Uterus (tissue), 4 donors: ENCODE data around the gene PES1. TPM values are rescaled to one million over a fixed set of nuclear protein-coding genes. Genes with fewer than 3 reads are reported as not detected.

Experiments used
- DNase-seq, 2 donors: peaks; one replicate each; pipeline ENCODE4 v3.0.0-alpha.2; 2019 to 2020
- H3K27ac ChIP-seq, 2 donors: fragments of 200-600 bp; sonication (generic); 1 replicate in 1 of 2; 2 replicates in 1 of 2; pipeline ENCODE4 v1.5.1; 2016 to 2018
- H3K27me3 ChIP-seq, 2 donors: fragments of 200-600 bp; sonication (generic); one replicate each; pipeline ENCODE4 v1.5.1; 2018 to 2019; ENCODE audit warnings: control low read depth in 1 of 2
- H3K36me3 ChIP-seq, 2 donors: fragments of 200-600 bp; sonication (generic); one replicate each; pipeline ENCODE4 v1.5.1; 2019; ENCODE audit warnings: control low read depth in 1 of 2
- H3K4me1 ChIP-seq, 2 donors: fragments of 200-600 bp; sonication (generic); one replicate each; pipeline ENCODE4 v1.5.1; 2018 to 2019; ENCODE audit warnings: control low read depth in 1 of 2
- H3K4me3 ChIP-seq, 2 donors: fragments of 200-600 bp; sonication (generic); 1 replicate in 1 of 2; 2 replicates in 1 of 2; pipeline ENCODE4 v1.5.1; 2018 to 2019; ENCODE audit warnings: mild to moderate bottlenecking in 1 of 2
- H3K9me3 ChIP-seq, 2 donors: fragments of 200-600 bp; sonication (generic); one replicate each; pipeline ENCODE4 v1.5.1; 2019; ENCODE audit warnings: control low read depth in 1 of 2
- POLR2A ChIP-seq, 2 donors: fragments of 450-650 bp; IDR thresholded peaks; one replicate each; pipeline ENCODE4 v1.6.1; 2016; ENCODE audit warnings: antibody characterized with exemption in 2 of 2, mild to moderate bottlenecking in 1 of 2, moderate library complexity in 1 of 2
- intact Hi-C: fragments of 100-400 bp; cut with DNase I; formaldehyde crosslinking; loops from one replicate; pipeline ENCODE4 v1.15.1; 2023; ENCODE audit warnings: low total_unique reads
- total RNA-seq, 4 donors: library from RNA; depleted of rRNA in 3 of 4; stranded (reverse); fragments of >200 nt in 3 of 4; gene quantifications; one replicate each; pipeline versions ENCODE4 v1.1.0 to v1.2.4, GENCODE V29; 2014 to 2023
- TF ChIP-seq, protein P1 (sequence below), 4 experiments: fragments of 200-600 bp in 2 of 4; fragments of 450-650 bp in 2 of 4; sonication (generic) in 2 of 4; IDR thresholded peaks; one replicate each; pipeline ENCODE4 v1.5.1; 2016 to 2019; ENCODE audit warnings: antibody characterized with exemption in 4 of 4, mild to moderate bottlenecking in 2 of 4, moderate library complexity in 1 of 4
- donor health status: DM: yes; HTN: yes; CAD: no.

Gene PES1
- total RNA-seq, 4 donors from 2014 or later, result 13.5 to 67.5 (median 44.9) TPM

DNA sequence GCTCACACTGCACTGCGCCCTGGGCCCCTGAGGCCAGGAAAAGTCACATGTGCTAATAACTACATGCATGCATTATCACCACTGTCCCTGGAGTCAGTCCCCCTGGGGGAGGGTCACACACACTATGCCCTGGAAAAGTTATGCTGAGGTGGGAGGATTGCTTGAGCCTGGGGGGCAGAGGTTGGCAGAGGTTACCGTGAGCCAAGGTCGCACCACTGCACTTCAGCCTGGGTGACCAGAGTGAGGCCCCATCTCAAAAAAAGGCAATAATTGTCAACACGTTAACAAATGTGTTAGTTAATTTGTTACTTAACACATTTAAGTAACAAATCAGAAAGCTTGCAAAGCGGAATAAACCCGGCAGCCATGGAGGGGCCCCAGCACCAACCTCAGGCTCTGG, 31.8 kb downstream of the PES1 start:
- intact Hi-C loops, result no loop called here
- no peak overlapping the region for H3K27ac ChIP-seq
- no peak for DNase-seq

DNA sequence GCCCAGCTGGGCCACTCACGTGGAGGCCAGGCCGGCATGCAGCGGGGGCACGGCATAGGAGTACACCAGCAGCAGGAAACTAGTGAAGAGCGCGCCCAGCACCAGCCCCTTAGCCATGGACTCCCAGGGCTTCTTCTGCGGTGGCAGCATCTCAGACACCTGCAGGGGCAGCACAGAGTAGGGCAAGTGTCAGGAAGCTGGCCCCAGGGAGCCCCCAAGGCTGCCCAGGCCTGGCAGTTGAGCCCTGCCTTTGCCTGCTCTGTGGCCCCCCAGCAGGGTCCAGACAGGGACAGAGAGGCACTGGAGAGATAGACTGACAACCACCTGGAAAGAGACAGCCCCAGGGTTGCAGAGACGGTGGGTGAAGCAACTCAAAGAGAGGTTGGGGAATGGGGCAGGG, 34.5 kb downstream of the PES1 start:
- H3K9me3 ChIP-seq, result no peaks in the 10 kb centered on the region
- intact Hi-C loops, result no loop called here
- no peaks in the 10 kb centered on the region for H3K36me3 ChIP-seq
- no peak for TF ChIP-seq POLR2A (IDR thresholded peaks at IDR 0.05)
- TF ChIP-seq, protein P1, sequence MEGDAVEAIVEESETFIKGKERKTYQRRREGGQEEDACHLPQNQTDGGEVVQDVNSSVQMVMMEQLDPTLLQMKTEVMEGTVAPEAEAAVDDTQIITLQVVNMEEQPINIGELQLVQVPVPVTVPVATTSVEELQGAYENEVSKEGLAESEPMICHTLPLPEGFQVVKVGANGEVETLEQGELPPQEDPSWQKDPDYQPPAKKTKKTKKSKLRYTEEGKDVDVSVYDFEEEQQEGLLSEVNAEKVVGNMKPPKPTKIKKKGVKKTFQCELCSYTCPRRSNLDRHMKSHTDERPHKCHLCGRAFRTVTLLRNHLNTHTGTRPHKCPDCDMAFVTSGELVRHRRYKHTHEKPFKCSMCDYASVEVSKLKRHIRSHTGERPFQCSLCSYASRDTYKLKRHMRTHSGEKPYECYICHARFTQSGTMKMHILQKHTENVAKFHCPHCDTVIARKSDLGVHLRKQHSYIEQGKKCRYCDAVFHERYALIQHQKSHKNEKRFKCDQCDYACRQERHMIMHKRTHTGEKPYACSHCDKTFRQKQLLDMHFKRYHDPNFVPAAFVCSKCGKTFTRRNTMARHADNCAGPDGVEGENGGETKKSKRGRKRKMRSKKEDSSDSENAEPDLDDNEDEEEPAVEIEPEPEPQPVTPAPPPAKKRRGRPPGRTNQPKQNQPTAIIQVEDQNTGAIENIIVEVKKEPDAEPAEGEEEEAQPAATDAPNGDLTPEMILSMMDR (IDR thresholded peaks at IDR 0.05), result no peak
- no peak overlapping the region for H3K27ac ChIP-seq
- no peak overlapping the region for H3K4me3 ChIP-seq
- H3K27me3 ChIP-seq, result no peaks in the 10 kb centered on the region
- no peak for DNase-seq
- no peaks in the 10 kb centered on the region for H3K4me1 ChIP-seq

More for the DNA sequence above, 31.8 kb downstream of the PES1 start:
- TF ChIP-seq, protein P1 (IDR thresholded peaks at IDR 0.05), result no peak
- no peak for TF ChIP-seq POLR2A (IDR thresholded peaks at IDR 0.05)
- Histone ChIP-seq H3K4me3 (no peak overlapping the region), H3K4me1 (no peaks in the 10 kb centered on the region), H3K36me3 (no peaks in the 10 kb centered on the region), H3K9me3 (no peaks in the 10 kb centered on the region), H3K27me3 (no peaks in the 10 kb centered on the region)

DNA sequence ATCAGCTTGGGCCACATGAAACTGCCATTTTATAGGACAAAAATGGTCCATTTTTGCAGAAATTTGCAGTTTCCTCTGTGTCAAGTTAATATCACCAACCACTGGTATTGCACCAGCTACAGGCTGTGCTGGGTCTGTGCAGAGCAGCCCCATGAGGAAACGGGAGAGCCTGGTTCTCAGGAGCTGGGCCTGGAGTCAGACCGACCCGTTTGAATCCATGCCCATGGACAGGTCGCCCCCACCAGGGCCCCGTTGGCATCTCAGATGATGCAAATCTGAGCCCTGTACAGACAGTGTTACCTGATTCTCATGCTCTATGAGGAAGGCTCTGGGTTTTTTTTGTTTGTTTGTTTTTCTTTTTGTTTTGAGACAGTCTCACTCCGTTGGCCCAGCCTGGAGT, 35.3 kb downstream of the PES1 start:
- no peaks in the 10 kb centered on the region for H3K27me3 ChIP-seq
- DNase-seq, result no peak
- no peak overlapping the region for H3K27ac ChIP-seq
- intact Hi-C loops, result no loop called here
- no peak for TF ChIP-seq POLR2A (IDR thresholded peaks at IDR 0.05)
- TF ChIP-seq, protein P1 (IDR thresholded peaks at IDR 0.05), result no peak
- H3K4me1 ChIP-seq, result no peaks in the 10 kb centered on the region
- no peaks in the 10 kb centered on the region for H3K36me3 ChIP-seq
- no peak overlapping the region for H3K4me3 ChIP-seq
- H3K9me3 ChIP-seq, result no peaks in the 10 kb centered on the region

DNA sequence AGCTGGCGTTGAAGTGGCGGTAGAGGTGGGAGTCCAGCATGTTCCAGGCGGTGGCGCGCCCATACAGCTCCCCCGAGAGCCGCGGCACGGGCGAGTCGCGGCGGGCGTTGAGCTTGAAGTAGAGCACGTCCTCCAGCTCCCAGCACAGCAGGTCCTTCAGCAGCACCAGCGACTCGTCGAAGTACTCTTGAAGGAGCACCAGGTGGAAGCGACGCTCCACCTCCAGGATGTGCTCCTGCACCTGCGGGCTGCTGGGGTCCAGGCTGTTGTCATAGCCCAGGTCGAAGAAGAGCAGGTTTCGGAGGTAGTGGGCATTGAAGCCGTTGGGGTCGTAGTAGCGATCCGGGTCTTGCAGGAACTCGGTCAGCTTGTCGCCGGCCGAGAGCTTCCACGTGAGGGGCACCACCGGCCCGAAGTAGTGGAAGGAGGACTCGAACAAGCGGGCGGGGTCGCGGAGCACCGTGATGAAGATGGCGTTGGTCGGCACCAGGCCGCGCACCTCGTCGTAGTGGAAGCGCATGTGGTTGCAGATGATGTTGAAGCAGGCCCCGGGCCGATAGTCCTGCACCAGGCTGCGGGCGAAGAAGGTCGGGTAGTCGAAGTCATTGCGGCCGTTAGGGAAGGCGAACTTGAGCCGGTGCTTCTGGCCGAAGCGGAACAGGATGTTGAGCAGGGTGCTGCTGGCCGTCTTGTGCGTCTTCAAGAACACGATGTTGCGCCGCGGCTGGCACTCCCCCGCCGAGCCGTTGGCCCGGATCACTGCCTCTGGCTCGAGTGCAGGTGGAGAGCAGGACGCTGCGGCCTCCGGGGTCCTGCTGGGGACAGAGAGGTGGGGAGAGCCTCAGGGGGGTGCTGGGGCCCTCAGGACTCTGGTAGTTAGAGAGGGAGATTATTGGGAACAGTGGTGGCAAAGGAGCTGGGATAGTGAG, 36.2 kb downstream of the PES1 start:
- Histone ChIP-seq H3K27ac (no peak overlapping the region), H3K27me3 (no peaks in the 10 kb centered on the region), H3K36me3 (no peaks in the 10 kb centered on the region), H3K9me3 (no peaks in the 10 kb centered on the region), H3K4me1 (no peaks in the 10 kb centered on the region), H3K4me3 (no peak overlapping the region)
- TF ChIP-seq POLR2A (IDR thresholded peaks at IDR 0.05), result no peak
- DNase-seq, result no peak
- intact Hi-C loops, result no loop called here

DNA sequence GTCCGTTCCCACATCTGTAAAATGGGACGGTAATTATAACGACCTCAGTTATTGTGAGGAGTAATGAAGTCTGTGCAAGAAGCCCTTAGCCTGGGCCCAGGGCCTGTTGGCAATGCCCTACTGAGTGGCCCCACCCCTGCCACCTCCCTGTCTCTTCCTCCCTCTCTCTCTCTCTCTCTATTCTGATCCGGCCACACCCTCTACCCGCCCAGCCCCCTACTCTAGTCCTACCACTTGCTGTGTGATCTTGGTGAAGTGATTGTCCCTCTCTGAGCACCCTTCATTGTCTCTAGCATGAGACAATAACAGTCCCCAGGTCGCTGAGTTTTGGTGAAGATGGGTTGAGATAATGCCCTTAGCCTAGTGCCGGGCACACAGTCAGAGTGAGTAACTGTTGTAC, 37.7 kb downstream of the PES1 start:
- Histone ChIP-seq H3K36me3 (no peaks in the 10 kb centered on the region), H3K4me1 (no peaks in the 10 kb centered on the region), H3K9me3 (no peaks in the 10 kb centered on the region), H3K27me3 (no peaks in the 10 kb centered on the region), H3K4me3 (no peak overlapping the region), H3K27ac (no peak overlapping the region)
- DNase-seq, result no peak
- intact Hi-C loops, result no loop called here
- TF ChIP-seq, protein P1 (IDR thresholded peaks at IDR 0.05), result no peak
- no peak for TF ChIP-seq POLR2A (IDR thresholded peaks at IDR 0.05)
